Ishikawa (cell line): ENCODE measurements around the gene GLS2.

Experiments used
- CEBPB ChIP-seq: IDR thresholded peaks from 2 replicates; pipeline ENCODE4 v1.6.1; 2012
- CREB1 ChIP-seq: IDR thresholded peaks from 2 replicates; pipeline ENCODE4 v1.6.1; 2012; ENCODE audit warnings: low read depth
- EGR1 ChIP-seq: IDR thresholded peaks from 2 replicates; pipeline ENCODE4 v1.6.1; 2012
- EP300 ChIP-seq: IDR thresholded peaks from 2 replicates; pipeline ENCODE4 v1.6.1; 2012; ENCODE audit warnings: borderline replicate concordance
- FOXM1 ChIP-seq: IDR thresholded peaks from 2 replicates; pipeline ENCODE4 v1.6.1; 2012; ENCODE audit warnings: low read depth, borderline replicate concordance
- NFIC ChIP-seq: IDR thresholded peaks from 2 replicates; pipeline ENCODE4 v1.6.1; 2012
- RAD21 ChIP-seq: IDR thresholded peaks from 2 replicates; pipeline ENCODE4 v1.6.1; 2012; ENCODE audit warnings: low read depth
- TAF1 ChIP-seq: IDR thresholded peaks from 2 replicates; pipeline ENCODE4 v1.6.1; 2012; ENCODE audit warnings: low read depth, mild to moderate bottlenecking
- TCF12 ChIP-seq: IDR thresholded peaks from 2 replicates; pipeline ENCODE4 v1.6.1; 2012; ENCODE audit warnings: low read depth
- TEAD4 ChIP-seq: IDR thresholded peaks from 2 replicates; pipeline ENCODE4 v1.6.1; 2012
- YY1 ChIP-seq: IDR thresholded peaks from 2 replicates; pipeline ENCODE4 v1.6.1; 2012; ENCODE audit warnings: low read depth
- ZBTB7A ChIP-seq: IDR thresholded peaks from 2 replicates; pipeline ENCODE4 v1.6.1; 2012; ENCODE audit warnings: low read depth
- TF ChIP-seq, protein P1 (sequence below): IDR thresholded peaks from 2 replicates; pipeline ENCODE4 v1.6.1; 2012; ENCODE audit warnings: low read depth, mild to moderate bottlenecking
- TF ChIP-seq, protein P2 (sequence below): IDR thresholded peaks from 2 replicates; pipeline ENCODE4 v1.6.1; 2012
- TF ChIP-seq, protein P3 (sequence below): IDR thresholded peaks from 2 replicates; pipeline ENCODE4 v1.6.1; 2012

GLS2 gene

DNA sequence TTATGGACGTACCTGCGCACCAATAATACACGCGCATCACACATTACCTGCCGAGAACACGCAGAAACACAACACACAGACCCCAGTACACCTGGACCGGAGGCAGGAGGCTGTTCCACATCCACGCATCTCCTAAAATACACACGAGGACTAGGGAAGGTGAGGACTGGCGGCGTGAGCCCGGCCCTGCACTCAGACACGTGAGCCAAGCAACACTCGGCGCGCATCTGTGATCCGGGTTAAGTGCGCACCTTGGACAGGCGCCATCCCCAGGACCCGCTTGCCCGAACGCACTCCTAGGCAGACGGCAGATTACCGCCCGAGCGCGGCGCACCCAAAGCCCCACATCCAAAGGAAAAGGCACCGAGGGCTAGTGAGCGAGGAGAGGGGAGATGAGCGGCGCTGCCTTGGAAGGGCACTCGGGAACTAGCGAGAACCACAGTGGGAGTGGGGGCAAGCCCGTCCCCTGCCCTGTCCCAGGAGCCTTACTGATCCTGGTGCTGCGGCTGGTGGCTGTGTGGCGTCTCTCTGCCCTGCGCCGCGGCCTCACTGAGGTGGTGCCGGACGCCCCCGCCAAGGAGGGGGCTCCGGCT is 417 bp downstream of the GLS2 start:
- TF ChIP-seq, protein P1, sequence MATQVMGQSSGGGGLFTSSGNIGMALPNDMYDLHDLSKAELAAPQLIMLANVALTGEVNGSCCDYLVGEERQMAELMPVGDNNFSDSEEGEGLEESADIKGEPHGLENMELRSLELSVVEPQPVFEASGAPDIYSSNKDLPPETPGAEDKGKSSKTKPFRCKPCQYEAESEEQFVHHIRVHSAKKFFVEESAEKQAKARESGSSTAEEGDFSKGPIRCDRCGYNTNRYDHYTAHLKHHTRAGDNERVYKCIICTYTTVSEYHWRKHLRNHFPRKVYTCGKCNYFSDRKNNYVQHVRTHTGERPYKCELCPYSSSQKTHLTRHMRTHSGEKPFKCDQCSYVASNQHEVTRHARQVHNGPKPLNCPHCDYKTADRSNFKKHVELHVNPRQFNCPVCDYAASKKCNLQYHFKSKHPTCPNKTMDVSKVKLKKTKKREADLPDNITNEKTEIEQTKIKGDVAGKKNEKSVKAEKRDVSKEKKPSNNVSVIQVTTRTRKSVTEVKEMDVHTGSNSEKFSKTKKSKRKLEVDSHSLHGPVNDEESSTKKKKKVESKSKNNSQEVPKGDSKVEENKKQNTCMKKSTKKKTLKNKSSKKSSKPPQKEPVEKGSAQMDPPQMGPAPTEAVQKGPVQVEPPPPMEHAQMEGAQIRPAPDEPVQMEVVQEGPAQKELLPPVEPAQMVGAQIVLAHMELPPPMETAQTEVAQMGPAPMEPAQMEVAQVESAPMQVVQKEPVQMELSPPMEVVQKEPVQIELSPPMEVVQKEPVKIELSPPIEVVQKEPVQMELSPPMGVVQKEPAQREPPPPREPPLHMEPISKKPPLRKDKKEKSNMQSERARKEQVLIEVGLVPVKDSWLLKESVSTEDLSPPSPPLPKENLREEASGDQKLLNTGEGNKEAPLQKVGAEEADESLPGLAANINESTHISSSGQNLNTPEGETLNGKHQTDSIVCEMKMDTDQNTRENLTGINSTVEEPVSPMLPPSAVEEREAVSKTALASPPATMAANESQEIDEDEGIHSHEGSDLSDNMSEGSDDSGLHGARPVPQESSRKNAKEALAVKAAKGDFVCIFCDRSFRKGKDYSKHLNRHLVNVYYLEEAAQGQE, result no peak; the same call in 1 of the 2 replicates
- no peak for TF ChIP-seq CEBPB
- TF ChIP-seq, protein P2, sequence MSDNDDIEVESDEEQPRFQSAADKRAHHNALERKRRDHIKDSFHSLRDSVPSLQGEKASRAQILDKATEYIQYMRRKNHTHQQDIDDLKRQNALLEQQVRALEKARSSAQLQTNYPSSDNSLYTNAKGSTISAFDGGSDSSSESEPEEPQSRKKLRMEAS, result peak; percentile 79
- TF ChIP-seq RAD21, result no peak
- TF ChIP-seq FOXM1, result no peak
- TF ChIP-seq TCF12, result no peak
- TF ChIP-seq EGR1, result peak; percentile 78
- TF ChIP-seq TEAD4, result no peak
- TF ChIP-seq YY1, result no peak
- no peak for TF ChIP-seq NFIC
- TF ChIP-seq EP300, result no peak
- no peak for TF ChIP-seq CREB1
- TF ChIP-seq TAF1, result no peak
- TF ChIP-seq, protein P3, sequence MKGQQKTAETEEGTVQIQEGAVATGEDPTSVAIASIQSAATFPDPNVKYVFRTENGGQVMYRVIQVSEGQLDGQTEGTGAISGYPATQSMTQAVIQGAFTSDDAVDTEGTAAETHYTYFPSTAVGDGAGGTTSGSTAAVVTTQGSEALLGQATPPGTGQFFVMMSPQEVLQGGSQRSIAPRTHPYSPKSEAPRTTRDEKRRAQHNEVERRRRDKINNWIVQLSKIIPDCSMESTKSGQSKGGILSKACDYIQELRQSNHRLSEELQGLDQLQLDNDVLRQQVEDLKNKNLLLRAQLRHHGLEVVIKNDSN, result peak; percentile 67
- TF ChIP-seq ZBTB7A, result no peak

DNA sequence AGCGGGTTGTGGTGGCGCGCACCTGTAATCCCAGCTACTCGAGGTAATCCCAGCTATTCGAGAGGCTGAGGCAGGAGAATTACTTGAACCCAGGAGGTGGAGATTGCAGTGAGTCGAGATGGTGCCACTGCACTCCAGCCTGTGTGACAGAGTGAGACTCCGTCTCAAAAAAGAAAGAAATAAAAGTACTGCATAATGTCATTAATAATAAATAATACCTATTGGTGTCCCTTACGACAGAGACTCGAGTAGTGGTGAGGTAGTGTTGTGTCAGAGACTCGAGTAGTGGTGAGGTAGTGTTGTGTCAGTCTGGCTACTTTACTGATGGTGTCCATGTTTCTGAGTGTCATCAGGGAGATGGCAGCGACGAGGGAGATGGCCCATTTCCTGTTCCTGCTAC is 1.3 kb downstream of the GLS2 start:
- TF ChIP-seq EP300 (no peak), FOXM1 (no peak), CREB1 (no peak), EGR1 (no peak), ZBTB7A (no peak), RAD21 (no peak), TAF1 (no peak), TEAD4 (no peak), TCF12 (no peak)
- TF ChIP-seq, protein P3, result no peak
- TF ChIP-seq, protein P1, result no peak

DNA sequence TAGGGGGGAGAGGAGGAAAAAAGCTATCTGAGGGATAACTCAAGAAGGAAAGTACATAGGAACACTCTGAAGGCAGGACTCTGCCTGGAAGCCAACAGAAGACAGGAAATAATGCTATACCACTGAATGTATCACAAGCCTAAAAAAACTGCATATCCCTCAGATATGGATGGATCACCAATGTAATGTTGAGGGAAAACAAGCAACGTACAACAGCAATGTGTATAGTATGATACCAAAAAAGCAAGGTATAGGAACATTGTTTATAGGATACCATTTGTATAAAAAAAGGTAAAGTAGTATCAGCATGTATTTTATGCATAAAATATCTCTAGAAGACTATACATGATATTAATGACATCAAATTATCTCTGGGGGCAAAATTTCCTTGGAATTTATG is 3.4 kb downstream of the GLS2 start:
- TF ChIP-seq FOXM1 (no peak), EP300 (no peak), ZBTB7A (no peak), TCF12 (no peak)
- TF ChIP-seq, protein P1, result no peak
- TF ChIP-seq, protein P2, result no peak

DNA sequence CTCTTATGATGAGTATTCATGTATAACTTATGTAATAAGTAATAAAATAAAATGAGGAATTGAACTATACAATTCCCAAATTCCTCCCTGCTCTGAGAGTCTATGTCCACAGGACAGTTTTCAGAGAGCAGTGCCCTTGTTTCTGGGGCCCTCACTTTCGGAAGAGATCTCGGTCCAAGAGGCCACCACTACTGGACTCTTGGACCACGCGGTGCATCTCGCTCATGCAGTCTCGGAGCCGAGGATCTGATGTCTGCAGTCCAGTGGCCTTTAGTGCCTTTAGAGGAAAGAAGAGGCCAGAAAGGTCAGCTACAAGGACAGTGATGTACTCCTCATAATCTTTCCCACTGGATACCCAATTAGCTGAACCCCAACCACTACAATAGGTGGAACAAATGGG is 8.3 kb downstream of the GLS2 start:
- TF ChIP-seq ZBTB7A (no peak), TCF12 (no peak), YY1 (no peak), FOXM1 (no peak), CEBPB (no peak), NFIC (no peak), EGR1 (no peak), TEAD4 (no peak), TAF1 (no peak), EP300 (no peak)
- TF ChIP-seq, protein P2, result no peak
- TF ChIP-seq, protein P3, result no peak
- TF ChIP-seq, protein P1, result no peak
